NB4 (cell line): ENCODE measurements around the gene CTU2.

ENCODE experiments used
- MAX ChIP-seq: IDR thresholded peaks from 2 replicates; pipeline ENCODE4 v1.6.1; 2011; ENCODE audit warnings: low read depth, low read length
- POLR2A ChIP-seq: IDR thresholded peaks from 2 replicates; pipeline ENCODE4 v1.6.1; 2011; ENCODE audit warnings: mild to moderate bottlenecking; ENCODE audit not compliant: insufficient read length; ENCODE audit errors: extremely low read depth
- TF ChIP-seq, protein P1 (sequence below): IDR thresholded peaks from one replicate; pipeline ENCODE4 v1.5.1; 2012; ENCODE audit warnings: low read depth, low read length

DNA sequence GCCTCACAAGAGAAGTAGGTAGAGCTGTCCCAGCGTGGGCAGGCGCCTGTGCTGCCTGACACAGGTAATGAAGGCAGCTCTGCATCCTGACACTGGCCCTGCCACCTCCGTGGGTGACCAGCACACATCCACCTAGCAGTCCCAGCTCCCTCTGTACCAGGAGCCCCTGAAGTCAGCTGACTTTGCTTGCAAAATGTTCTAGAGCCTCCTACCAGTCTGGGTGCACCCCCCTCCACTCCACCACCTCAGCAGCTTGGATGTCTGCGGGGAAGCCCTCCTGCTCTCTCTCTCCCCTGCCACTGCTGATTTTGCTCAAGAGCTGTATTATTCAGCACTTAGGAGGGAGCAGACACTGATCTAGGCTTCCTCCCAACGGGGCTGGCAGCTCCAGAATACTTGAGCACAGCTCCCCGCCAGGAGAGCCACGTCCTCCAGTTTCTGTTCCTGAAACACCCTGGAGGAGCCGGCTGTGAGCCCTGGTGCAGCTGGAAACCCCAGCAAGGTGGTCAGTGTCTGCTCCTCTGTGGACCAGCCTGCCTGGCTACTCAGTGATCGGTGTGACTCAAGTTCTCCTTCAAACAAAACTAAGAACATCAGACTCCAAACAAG is 1.1 kb upstream of the CTU2 start:
- TF ChIP-seq POLR2A: no peak
- TF ChIP-seq, protein P1, sequence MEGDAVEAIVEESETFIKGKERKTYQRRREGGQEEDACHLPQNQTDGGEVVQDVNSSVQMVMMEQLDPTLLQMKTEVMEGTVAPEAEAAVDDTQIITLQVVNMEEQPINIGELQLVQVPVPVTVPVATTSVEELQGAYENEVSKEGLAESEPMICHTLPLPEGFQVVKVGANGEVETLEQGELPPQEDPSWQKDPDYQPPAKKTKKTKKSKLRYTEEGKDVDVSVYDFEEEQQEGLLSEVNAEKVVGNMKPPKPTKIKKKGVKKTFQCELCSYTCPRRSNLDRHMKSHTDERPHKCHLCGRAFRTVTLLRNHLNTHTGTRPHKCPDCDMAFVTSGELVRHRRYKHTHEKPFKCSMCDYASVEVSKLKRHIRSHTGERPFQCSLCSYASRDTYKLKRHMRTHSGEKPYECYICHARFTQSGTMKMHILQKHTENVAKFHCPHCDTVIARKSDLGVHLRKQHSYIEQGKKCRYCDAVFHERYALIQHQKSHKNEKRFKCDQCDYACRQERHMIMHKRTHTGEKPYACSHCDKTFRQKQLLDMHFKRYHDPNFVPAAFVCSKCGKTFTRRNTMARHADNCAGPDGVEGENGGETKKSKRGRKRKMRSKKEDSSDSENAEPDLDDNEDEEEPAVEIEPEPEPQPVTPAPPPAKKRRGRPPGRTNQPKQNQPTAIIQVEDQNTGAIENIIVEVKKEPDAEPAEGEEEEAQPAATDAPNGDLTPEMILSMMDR: no peak
- no peak for TF ChIP-seq MAX
